Mammary epithelial cell (primary cell): ENCODE results near the gene TATDN2.

Experiments used
- CTCF ChIP-seq, 2 donors: IDR thresholded peaks in 1 of 2; conservative IDR thresholded peaks in 1 of 2; 2 replicates each; pipeline ENCODE4 v1.5.1; 2011 to 2012; ENCODE audit warnings: inconsistent platforms in 2 of 2, low read length in 2 of 2, mild to moderate bottlenecking in 2 of 2, control low read depth in 1 of 2, low read depth in 1 of 2; ENCODE audit not compliant: insufficient read depth in 1 of 2; ENCODE audit errors: extremely low read depth in 1 of 2
- EZH2 ChIP-seq: IDR thresholded peaks from 2 replicates; pipeline ENCODE4 v1.6.1; 2012; ENCODE audit warnings: low read length, inconsistent platforms, borderline replicate concordance

GRCh38 chr3:10205451-10206165 is 42.7 kb upstream of the TATDN2 start:
- TF ChIP-seq CTCF (conservative IDR thresholded peaks at IDR 0.05 in 1 of 2, IDR thresholded peaks at IDR 0.05 in 1 of 2; ENCODE audit: extremely low read depth in 1 of 2, insufficient read depth in 1 of 2, low read depth in 1 of 2, low read length in 2 of 2) = no peak
- no peak for TF ChIP-seq EZH2
